HepG2 (cell line): Measurements from ENCODE around the gene SH2D3C. TPM values are rescaled to one million over a fixed set of nuclear protein-coding genes. Genes with fewer than 3 reads are reported as not detected.
A peak's percentile ranks its signal among the peaks of the same experiment; 100 is the strongest.

Experiments used
- ATAC-seq: fragments of 200-7000 bp; cut with Tn5 transposase; 3 replicates; pipeline ENCODE4 v1.9.1; 2020; ENCODE audit warnings: mild to moderate bottlenecking, moderate library complexity
- BruUV-seq: library from RNA; stranded (reverse); fragments of 400-500 nt; replicated peaks from 2 replicates; lab custom pipeline; 2021; lab: Mats Ljungman, UMichigan
- CTCF ChIA-PET: fragments of 300-600 bp; formaldehyde crosslinking; extraction: SDS; loops from one replicate; lab custom pipeline; 2021; ENCODE audit warnings: low total read pairs, inconsistent platforms, low intra/inter-chr PET ratio; lab: Yijun Ruan, JAX
- POLR2A ChIA-PET: fragments of 350-600 bp; sonication (Branson Sonifier 250); formaldehyde crosslinking; loops from one replicate; lab custom pipeline; 2020; ENCODE audit warnings: antibody characterized with exemption, inconsistent platforms; lab: Yijun Ruan, JAX
- DNase-seq: peaks from one replicate; pipeline ENCODE4 v3.0.0-alpha.2; 2015; ENCODE audit warnings: low spot score
- FAIRE-seq: peaks from 3 replicates; lab custom pipeline; 2011; peaks lifted over from hg19 to GRCh38; lab: Jason Lieb, UNC
- H2AFZ ChIP-seq: one replicate; pipeline ENCODE4 v1.6.1; 2011; ENCODE audit warnings: low read length, inconsistent platforms
- H3K27ac ChIP-seq: fragments of 300-600 bp; 3 replicates; pipeline ENCODE4 v1.8.0; 2011; ENCODE audit warnings: mixed run types, mild to moderate bottlenecking, mixed read lengths, low read length, inconsistent platforms; ENCODE audit not compliant: insufficient read depth; ENCODE audit errors: extremely low read length
- H3K27me3 ChIP-seq, 2 experiments: fragments of 200-600 bp in 1 of 2; 2 replicates in 1 of 2; 3 replicates in 1 of 2; pipeline versions ENCODE4 v1.6.0 to v1.8.0; 2011; ENCODE audit warnings: low read length in 2 of 2, mild to moderate bottlenecking in 2 of 2, moderate library complexity in 2 of 2, inconsistent platforms in 1 of 2; ENCODE audit not compliant: insufficient read depth in 2 of 2, control insufficient read depth in 1 of 2
- H3K36me3 ChIP-seq, 2 experiments: fragments of 200-600 bp in 1 of 2; replicated peaks in 1 of 2; 2 replicates in 1 of 2; 3 replicates in 1 of 2; pipeline versions ENCODE4 v1.5.1 to v1.8.0; 2011; ENCODE audit warnings: low read length in 2 of 2, inconsistent platforms in 1 of 2; ENCODE audit not compliant: insufficient read depth in 2 of 2, control insufficient read depth in 1 of 2
- H3K4me1 ChIP-seq: 2 replicates; pipeline ENCODE4 v1.5.1; 2012; ENCODE audit warnings: low read length, inconsistent platforms; ENCODE audit not compliant: insufficient read depth
- H3K4me2 ChIP-seq: 2 replicates; pipeline ENCODE4 v1.6.0; 2011; ENCODE audit warnings: low read depth, low read length, inconsistent platforms
- H3K4me3 ChIP-seq, 3 experiments: fragments of 200-600 bp in 1 of 3; sonication (generic), shearing (Covaris generic) in 1 of 3; replicated peaks in 1 of 3; 2 replicates each; pipeline ENCODE4 v1.5.1; 2011 to 2016; ENCODE audit warnings: low read length in 3 of 3, inconsistent platforms in 2 of 3, low read depth in 2 of 3, mild to moderate bottlenecking in 2 of 3, control low read depth in 1 of 3, mixed read lengths in 1 of 3; ENCODE audit not compliant: insufficient read depth in 1 of 3
- H3K79me2 ChIP-seq: one replicate; pipeline ENCODE4 v1.6.1; 2011; ENCODE audit warnings: low read length, inconsistent platforms; ENCODE audit not compliant: insufficient read depth
- H3K9ac ChIP-seq: 2 replicates; pipeline ENCODE4 v1.6.0; 2011; ENCODE audit warnings: mild to moderate bottlenecking, low read depth, low read length, inconsistent platforms; ENCODE audit not compliant: insufficient read depth
- H3K9me3 ChIP-seq: 2 replicates; pipeline ENCODE4 v1.5.1; 2012; ENCODE audit warnings: mild to moderate bottlenecking, low read length
- H4K20me1 ChIP-seq: 2 replicates; pipeline ENCODE4 v1.6.0; 2011; ENCODE audit warnings: inconsistent platforms, mild to moderate bottlenecking, low read length, moderate library complexity; ENCODE audit not compliant: insufficient read depth
- GATA4 ChIP-seq: sonication (generic); IDR thresholded peaks from 2 replicates; pipeline ENCODE4 v1.6.1; 2016; ENCODE audit warnings: antibody characterized with exemption, low read depth, borderline replicate concordance
- POLR2A ChIP-seq, 2 experiments: IDR thresholded peaks; 2 replicates each; pipeline ENCODE4 v1.6.1; 2011; ENCODE audit warnings: low read depth in 2 of 2, low read length in 2 of 2, mild to moderate bottlenecking in 1 of 2, moderate library complexity in 1 of 2; ENCODE audit not compliant: insufficient read depth in 1 of 2
- RBFOX2 ChIP-seq: fragments of 200-400 bp; formaldehyde crosslinking; IDR thresholded peaks from 2 replicates; pipeline ENCODE4 v1.6.1; 2017; ENCODE audit warnings: low read depth, mild to moderate bottlenecking, low read length
- WGBS: methylation state at CpG from one replicate; pipeline ENCODE4 v1.1.6; 2017; ENCODE audit warnings: low lambda C conversion rate; 5-methylcytosine and 5-hydroxymethylcytosine counted together
- in situ Hi-C: cut with HindIII; loops from 2 replicates; pipeline ENCODE4 v1.10.0; 2017; ENCODE audit warnings: low pct_unique_long_range_greater_than_20kb; ENCODE audit not compliant: extremely low pct_ligation_motif_present
- intact Hi-C: fragments of 100-400 bp; cut with micrococcal nuclease; formaldehyde crosslinking; loops from one replicate; pipeline ENCODE4 v1.10.0; 2022; ENCODE audit not compliant: unreplicated experiment
- polyA plus RNA-seq, 8 experiments: library from polyadenylated mRNA; depleted of rRNA in 3 of 8; stranded (reverse) in 7 of 8; unstranded in 1 of 8; fragments of >200 nt; fragmentation: Illumina TruSeq in 4 of 8; extraction: Trizol in 4 of 8; gene quantifications; 2 replicates each; pipeline versions ENCODE4 v1.2.1 to v1.2.3, GENCODE V29; 2011 to 2016; ENCODE audit warnings: low read depth in 4 of 8, missing spikeins in 1 of 8, mixed read lengths in 1 of 8; ENCODE audit not compliant: insufficient read depth in 1 of 8
- total RNA-seq, 5 experiments: library from RNA; depleted of rRNA; stranded (reverse); fragments of >200 nt; fragmentation: Illumina TruSeq; extraction: Trizol; gene quantifications; 2 replicates each; pipeline ENCODE4 v1.2.3, GENCODE V29; 2016; ENCODE audit warnings: low read depth in 1 of 5
- TF ChIP-seq, protein P1 (sequence below): sonication (generic); formaldehyde crosslinking; IDR thresholded peaks from 2 replicates; pipeline ENCODE4 v1.5.1; 2020; ENCODE audit warnings: mild to moderate bottlenecking, missing genetic modification reagents, borderline replicate concordance
- TF ChIP-seq, protein P2 (sequence below): sonication (generic); formaldehyde crosslinking; IDR thresholded peaks from 2 replicates; pipeline ENCODE4 v1.5.1; 2020; ENCODE audit warnings: mild to moderate bottlenecking, missing genetic modification reagents, moderate library complexity

Gene SH2D3C
- total and polyA plus RNA-seq, 2 of the 13 experiments (the other 11 are each of a cell fraction or from before 2014, with no cell fraction given), result not detected

DNA sequence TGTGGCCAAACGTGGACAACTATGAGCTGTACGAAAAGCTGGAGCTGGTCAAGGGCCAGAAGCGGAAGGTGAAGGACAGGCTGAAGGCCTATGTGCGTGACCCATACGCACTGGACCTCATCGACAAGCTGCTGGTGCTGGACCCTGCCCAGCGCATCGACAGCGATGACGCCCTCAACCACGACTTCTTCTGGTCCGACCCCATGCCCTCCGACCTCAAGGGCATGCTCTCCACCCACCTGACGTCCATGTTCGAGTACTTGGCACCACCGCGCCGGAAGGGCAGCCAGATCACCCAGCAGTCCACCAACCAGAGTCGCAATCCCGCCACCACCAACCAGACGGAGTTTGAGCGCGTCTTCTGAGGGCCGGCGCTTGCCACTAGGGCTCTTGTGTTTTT, 10.7 kb upstream of the SH2D3C start:
- intact Hi-C loops (loop anchor here (5.0 kb wide), 1 partner anchor 197 kb away; no protein-coding TSS in a partner anchor), in situ Hi-C loops (no loop called here)
- no peak overlapping the region for H3K27ac ChIP-seq
- no TSS peak for BruUV-seq
- H3K79me2 ChIP-seq, result peaks cover 19% of the 10 kb centered on the region
- H3K27me3 ChIP-seq, result no peaks in the 10 kb centered on the region
- TF ChIP-seq POLR2A (IDR thresholded peaks at IDR 0.05; ENCODE audit: insufficient read depth in 1 of 2, low read depth in 2 of 2, low read length in 2 of 2) (0 out of 4 replicates have a peak, but pooled peaks of 1 of the 2 experiments have one; percentile 28), RBFOX2 (peak; percentile 48; the same call in 1 of the 2 replicates), GATA4 (no peak)
- TF ChIP-seq, protein P1, sequence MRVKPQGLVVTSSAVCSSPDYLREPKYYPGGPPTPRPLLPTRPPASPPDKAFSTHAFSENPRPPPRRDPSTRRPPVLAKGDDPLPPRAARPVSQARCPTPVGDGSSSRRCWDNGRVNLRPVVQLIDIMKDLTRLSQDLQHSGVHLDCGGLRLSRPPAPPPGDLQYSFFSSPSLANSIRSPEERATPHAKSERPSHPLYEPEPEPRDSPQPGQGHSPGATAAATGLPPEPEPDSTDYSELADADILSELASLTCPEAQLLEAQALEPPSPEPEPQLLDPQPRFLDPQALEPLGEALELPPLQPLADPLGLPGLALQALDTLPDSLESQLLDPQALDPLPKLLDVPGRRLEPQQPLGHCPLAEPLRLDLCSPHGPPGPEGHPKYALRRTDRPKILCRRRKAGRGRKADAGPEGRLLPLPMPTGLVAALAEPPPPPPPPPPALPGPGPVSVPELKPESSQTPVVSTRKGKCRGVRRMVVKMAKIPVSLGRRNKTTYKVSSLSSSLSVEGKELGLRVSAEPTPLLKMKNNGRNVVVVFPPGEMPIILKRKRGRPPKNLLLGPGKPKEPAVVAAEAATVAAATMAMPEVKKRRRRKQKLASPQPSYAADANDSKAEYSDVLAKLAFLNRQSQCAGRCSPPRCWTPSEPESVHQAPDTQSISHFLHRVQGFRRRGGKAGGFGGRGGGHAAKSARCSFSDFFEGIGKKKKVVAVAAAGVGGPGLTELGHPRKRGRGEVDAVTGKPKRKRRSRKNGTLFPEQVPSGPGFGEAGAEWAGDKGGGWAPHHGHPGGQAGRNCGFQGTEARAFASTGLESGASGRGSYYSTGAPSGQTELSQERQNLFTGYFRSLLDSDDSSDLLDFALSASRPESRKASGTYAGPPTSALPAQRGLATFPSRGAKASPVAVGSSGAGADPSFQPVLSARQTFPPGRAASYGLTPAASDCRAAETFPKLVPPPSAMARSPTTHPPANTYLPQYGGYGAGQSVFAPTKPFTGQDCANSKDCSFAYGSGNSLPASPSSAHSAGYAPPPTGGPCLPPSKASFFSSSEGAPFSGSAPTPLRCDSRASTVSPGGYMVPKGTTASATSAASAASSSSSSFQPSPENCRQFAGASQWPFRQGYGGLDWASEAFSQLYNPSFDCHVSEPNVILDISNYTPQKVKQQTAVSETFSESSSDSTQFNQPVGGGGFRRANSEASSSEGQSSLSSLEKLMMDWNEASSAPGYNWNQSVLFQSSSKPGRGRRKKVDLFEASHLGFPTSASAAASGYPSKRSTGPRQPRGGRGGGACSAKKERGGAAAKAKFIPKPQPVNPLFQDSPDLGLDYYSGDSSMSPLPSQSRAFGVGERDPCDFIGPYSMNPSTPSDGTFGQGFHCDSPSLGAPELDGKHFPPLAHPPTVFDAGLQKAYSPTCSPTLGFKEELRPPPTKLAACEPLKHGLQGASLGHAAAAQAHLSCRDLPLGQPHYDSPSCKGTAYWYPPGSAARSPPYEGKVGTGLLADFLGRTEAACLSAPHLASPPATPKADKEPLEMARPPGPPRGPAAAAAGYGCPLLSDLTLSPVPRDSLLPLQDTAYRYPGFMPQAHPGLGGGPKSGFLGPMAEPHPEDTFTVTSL (CRISPR knock-in tag), result no peak
- TF ChIP-seq, protein P2, sequence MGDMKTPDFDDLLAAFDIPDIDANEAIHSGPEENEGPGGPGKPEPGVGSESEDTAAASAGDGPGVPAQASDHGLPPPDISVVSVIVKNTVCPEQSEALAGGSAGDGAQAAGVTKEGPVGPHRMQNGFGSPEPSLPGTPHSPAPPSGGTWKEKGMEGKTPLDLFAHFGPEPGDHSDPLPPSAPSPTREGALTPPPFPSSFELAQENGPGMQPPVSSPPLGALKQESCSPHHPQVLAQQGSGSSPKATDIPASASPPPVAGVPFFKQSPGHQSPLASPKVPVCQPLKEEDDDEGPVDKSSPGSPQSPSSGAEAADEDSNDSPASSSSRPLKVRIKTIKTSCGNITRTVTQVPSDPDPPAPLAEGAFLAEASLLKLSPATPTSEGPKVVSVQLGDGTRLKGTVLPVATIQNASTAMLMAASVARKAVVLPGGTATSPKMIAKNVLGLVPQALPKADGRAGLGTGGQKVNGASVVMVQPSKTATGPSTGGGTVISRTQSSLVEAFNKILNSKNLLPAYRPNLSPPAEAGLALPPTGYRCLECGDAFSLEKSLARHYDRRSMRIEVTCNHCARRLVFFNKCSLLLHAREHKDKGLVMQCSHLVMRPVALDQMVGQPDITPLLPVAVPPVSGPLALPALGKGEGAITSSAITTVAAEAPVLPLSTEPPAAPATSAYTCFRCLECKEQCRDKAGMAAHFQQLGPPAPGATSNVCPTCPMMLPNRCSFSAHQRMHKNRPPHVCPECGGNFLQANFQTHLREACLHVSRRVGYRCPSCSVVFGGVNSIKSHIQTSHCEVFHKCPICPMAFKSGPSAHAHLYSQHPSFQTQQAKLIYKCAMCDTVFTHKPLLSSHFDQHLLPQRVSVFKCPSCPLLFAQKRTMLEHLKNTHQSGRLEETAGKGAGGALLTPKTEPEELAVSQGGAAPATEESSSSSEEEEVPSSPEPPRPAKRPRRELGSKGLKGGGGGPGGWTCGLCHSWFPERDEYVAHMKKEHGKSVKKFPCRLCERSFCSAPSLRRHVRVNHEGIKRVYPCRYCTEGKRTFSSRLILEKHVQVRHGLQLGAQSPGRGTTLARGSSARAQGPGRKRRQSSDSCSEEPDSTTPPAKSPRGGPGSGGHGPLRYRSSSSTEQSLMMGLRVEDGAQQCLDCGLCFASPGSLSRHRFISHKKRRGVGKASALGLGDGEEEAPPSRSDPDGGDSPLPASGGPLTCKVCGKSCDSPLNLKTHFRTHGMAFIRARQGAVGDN (CRISPR knock-in tag), result peak; percentile 8; the same call in 1 of the 2 replicates
- H3K36me3 ChIP-seq, result peaks cover 24 to 41% of the 10 kb centered on the region in 2 experiments
- no peak overlapping the region for H2AFZ ChIP-seq
- DNase-seq (no peak), ATAC-seq (no peak), FAIRE-seq (no peak)
- ChIA-PET CTCF (no interaction called here), POLR2A (no interaction called here)
- H3K9me3 ChIP-seq, result no peaks in the 10 kb centered on the region
- H3K9ac ChIP-seq, result no peak overlapping the region
- no peak overlapping the region for H3K4me2 ChIP-seq
- 95% methylated on average over 25 of the region's 25 CpGs for WGBS
- no peak overlapping the region for H3K4me3 ChIP-seq
- H3K4me1 ChIP-seq, result peaks cover 28% of the 10 kb centered on the region
- peaks cover 25% of the 10 kb centered on the region for H4K20me1 ChIP-seq
